HEK293T (cell line): Measurements from ENCODE around the gene HSPA9.

Experiments
- ARNT ChIP-seq: fragments of 450-650 bp; IDR thresholded peaks from 2 replicates; pipeline ENCODE4 v1.6.1; 2017; ENCODE audit warnings: mild to moderate bottlenecking
- BHLHE40 ChIP-seq: fragments of 450-650 bp; IDR thresholded peaks from 2 replicates; pipeline ENCODE4 v1.6.1; 2016; ENCODE audit warnings: mild to moderate bottlenecking, moderate library complexity, borderline replicate concordance
- FOXA1 ChIP-seq: fragments of 450-650 bp; IDR thresholded peaks from 2 replicates; pipeline ENCODE4 v1.6.1; 2016; ENCODE audit warnings: mild to moderate bottlenecking
- FOXK2 ChIP-seq: fragments of 450-650 bp; IDR thresholded peaks from 2 replicates; pipeline ENCODE4 v1.6.1; 2016; ENCODE audit warnings: mild to moderate bottlenecking
- FOXM1 ChIP-seq: fragments of 450-650 bp; IDR thresholded peaks from 2 replicates; pipeline ENCODE4 v1.6.1; 2017; ENCODE audit warnings: mild to moderate bottlenecking, borderline replicate concordance
- HDGF ChIP-seq: fragments of 450-650 bp; IDR thresholded peaks from 2 replicates; pipeline ENCODE4 v1.6.1; 2017; ENCODE audit warnings: antibody characterized with exemption, borderline replicate concordance
- NFRKB ChIP-seq: fragments of 450-650 bp; IDR thresholded peaks from 2 replicates; pipeline ENCODE4 v1.6.1; 2016; ENCODE audit warnings: mild to moderate bottlenecking, moderate library complexity
- PKNOX1 ChIP-seq: fragments of 450-650 bp; IDR thresholded peaks from 2 replicates; pipeline ENCODE4 v1.6.1; 2016
- SP1 ChIP-seq: fragments of 450-650 bp; IDR thresholded peaks from 2 replicates; pipeline ENCODE4 v1.6.1; 2017
- SUZ12 ChIP-seq: fragments of 450-650 bp; IDR thresholded peaks from 2 replicates; pipeline ENCODE4 v1.6.1; 2016; ENCODE audit warnings: mild to moderate bottlenecking

GRCh38 chr5:138604176-138604785, 29.1 kb upstream of the HSPA9 start:
- TF ChIP-seq PKNOX1 (no peak), NFRKB (no peak), ARNT (no peak), FOXA1 (no peak), FOXM1 (no peak), BHLHE40 (no peak), FOXK2 (no peak), SUZ12 (no peak), SP1 (no peak), HDGF (no peak)
